Measurements from ENCODE around the gene NWD2. TPM values are rescaled to one million over a fixed set of nuclear protein-coding genes. Genes with fewer than 3 reads are reported as not detected.
A peak's percentile ranks its signal among the peaks of the same experiment; 100 is the strongest.
"Not testable (repeated sequence)": the region's sequence is repeated elsewhere in the genome, so short reads cannot be mapped to it uniquely, and the experiment has no call there.

The NWD2 gene
- total RNA-seq = under 1 TPM in 1 of 2 donors, not detected in 1; 0.05 TPM
- long read RNA-seq, donor 1, partial matches to known transcripts = 0 of 1 reads
- long read RNA-seq, donor 1, other reads (novel, unspliced or antisense) = 1 of 1 reads
- long read RNA-seq, donor 2 = 0 reads

GRCh38 chr4:37244583-37245390, at the start of gene NWD2:
NWD2 (plus strand) TSS chr4:37244743; CDS start chr4:37245068, 325 bp downstream.
- intact Hi-C loops (cut with DNase I) = no loop called here
- peak; percentile 79 for DNase-seq (ENCODE audit: low spot score)

- intact Hi-C loops (cut with DNase I) = no loop called here
- DNase-seq (ENCODE audit: low spot score) = no peak
Observed at GRCh38 chr4:37197899-37198298, 46.6 kb upstream of the NWD2 start.

- DNase-seq (ENCODE audit: low spot score); intact Hi-C loops (cut with DNase I): not testable (repeated sequence)
Observed at GRCh38 chr4:37204740-37205139, 39.8 kb upstream of the NWD2 start.

GRCh38 chr4:37216209-37216608, 28.3 kb upstream of the NWD2 start:
- no peak for DNase-seq (ENCODE audit: low spot score)
- intact Hi-C loops (cut with DNase I) = no loop called here

- DNase-seq (ENCODE audit: low spot score) = no peak
- intact Hi-C loops (cut with DNase I) = no loop called here
Observed at GRCh38 chr4:37219242-37219641, 25.3 kb upstream of the NWD2 start.

GRCh38 chr4:37219990-37220389, 24.6 kb upstream of the NWD2 start:
- DNase-seq (ENCODE audit: low spot score) = no peak
- intact Hi-C loops (cut with DNase I) = no loop called here

GRCh38 chr4:37220685-37221084, 23.9 kb upstream of the NWD2 start:
- no peak for DNase-seq (ENCODE audit: low spot score)
- intact Hi-C loops (cut with DNase I) = no loop called here

GRCh38 chr4:37223732-37224131, 20.8 kb upstream of the NWD2 start:
- no peak for DNase-seq (ENCODE audit: low spot score)
- intact Hi-C loops (cut with DNase I) = no loop called here

GRCh38 chr4:37224854-37225253, 19.7 kb upstream of the NWD2 start:
- intact Hi-C loops (cut with DNase I) = no loop called here
- no peak for DNase-seq (ENCODE audit: low spot score)

- intact Hi-C loops (cut with DNase I) = no loop called here
- no peak for DNase-seq (ENCODE audit: low spot score)
Observed at GRCh38 chr4:37225778-37226177, 18.8 kb upstream of the NWD2 start.

GRCh38 chr4:37232315-37232714, 12.2 kb upstream of the NWD2 start:
- no peak for DNase-seq (ENCODE audit: low spot score)
- intact Hi-C loops (cut with DNase I) = no loop called here

GRCh38 chr4:37236165-37236564, 8.4 kb upstream of the NWD2 start:
- no peak for DNase-seq (ENCODE audit: low spot score)
- intact Hi-C loops (cut with DNase I) = no loop called here

- intact Hi-C loops (cut with DNase I) = no loop called here
- no peak for DNase-seq (ENCODE audit: low spot score)
Observed at GRCh38 chr4:37241647-37242046, 2.9 kb upstream of the NWD2 start.

GRCh38 chr4:37243051-37243450, 1.5 kb upstream of the NWD2 start:
- intact Hi-C loops (cut with DNase I) = no loop called here
- peak; percentile 25 for DNase-seq (ENCODE audit: low spot score)

GRCh38 chr4:37243722-37244582, 591 bp upstream of the NWD2 start:
- intact Hi-C loops (cut with DNase I) = no loop called here
- peak; percentile 74 for DNase-seq (ENCODE audit: low spot score)

- DNase-seq (ENCODE audit: low spot score) = peak; percentile 49
- intact Hi-C loops (cut with DNase I) = no loop called here
Observed at GRCh38 chr4:37245391-37245954, 930 bp downstream of the NWD2 start.

GRCh38 chr4:37246891-37247290, 2.3 kb downstream of the NWD2 start:
- no peak for DNase-seq (ENCODE audit: low spot score)
- intact Hi-C loops (cut with DNase I) = no loop called here

- DNase-seq (ENCODE audit: low spot score) = no peak
- intact Hi-C loops (cut with DNase I) = no loop called here
Observed at GRCh38 chr4:37258221-37258620, 13.7 kb downstream of the NWD2 start.

- DNase-seq (ENCODE audit: low spot score) = no peak
- intact Hi-C loops (cut with DNase I) = no loop called here
Observed at GRCh38 chr4:37268319-37268718, 23.8 kb downstream of the NWD2 start.

GRCh38 chr4:37279121-37279520, 34.6 kb downstream of the NWD2 start:
- DNase-seq (ENCODE audit: low spot score) = no peak
- intact Hi-C loops (cut with DNase I) = no loop called here
